ENCODE results near the gene RGS10.

The RGS10 gene

GRCh38 chr10:119450606-119451299 lies 91.8 kb downstream of the RGS10 start:
- no peak overlapping the region for H3K4me3 ChIP-seq (ENCODE audit: low read depth, low read length)
- no peak for TF ChIP-seq CTCF (IDR thresholded peaks at IDR 0.05; ENCODE audit: low read depth, low read length, missing control alignments)
- no peak for DNase-seq (ENCODE audit: low read depth)
